Esophagus squamous epithelium (tissue), 5 donors: Measurements from ENCODE around the gene VSTM2L. TPM values are rescaled to one million over a fixed set of nuclear protein-coding genes. Genes with fewer than 3 reads are reported as not detected.

ENCODE experiments used
- DNase-seq: peaks from one replicate; lab custom pipeline; 2025; lab: John Stamatoyannopoulos, UW
- H3K27ac ChIP-seq, 4 donors: fragments of 200-600 bp; sonication (generic); one replicate each; pipeline ENCODE4 v1.5.1; 2016 to 2019; ENCODE audit warnings: mild to moderate bottlenecking in 1 of 4
- H3K27me3 ChIP-seq, 4 donors: fragments of 200-600 bp; sonication (generic); 1 replicate in 3 of 4; 2 replicates in 1 of 4; pipeline versions ENCODE4 v1.5.1 to v1.6.0; 2017 to 2021; ENCODE audit warnings: antibody characterized with exemption in 1 of 4
- H3K36me3 ChIP-seq, 3 donors: fragments of 200-600 bp; sonication (generic); one replicate each; pipeline ENCODE4 v1.5.1; 2016 to 2019
- H3K4me1 ChIP-seq, 3 donors: fragments of 200-600 bp; sonication (generic); one replicate each; pipeline ENCODE4 v1.5.1; 2017 to 2019
- H3K4me3 ChIP-seq, 4 donors: fragments of 200-600 bp; sonication (generic); 1 replicate in 3 of 4; 2 replicates in 1 of 4; pipeline ENCODE4 v1.5.1; 2016 to 2019; ENCODE audit warnings: mild to moderate bottlenecking in 2 of 4, moderate library complexity in 1 of 4
- H3K9me3 ChIP-seq, 3 donors: fragments of 200-600 bp; sonication (generic); one replicate each; pipeline ENCODE4 v1.5.1; 2016 to 2019
- POLR2A ChIP-seq, 4 donors: fragments of 450-650 bp; IDR thresholded peaks; one replicate each; pipeline ENCODE4 v1.6.1; 2017; ENCODE audit warnings: antibody characterized with exemption in 4 of 4, mild to moderate bottlenecking in 4 of 4, moderate library complexity in 3 of 4
- WGBS, 2 donors: methylation state at CpG; one replicate each; pipeline ENCODE4 v1.1.5; 2018; 5-methylcytosine and 5-hydroxymethylcytosine counted together
- intact Hi-C: fragments of 100-400 bp; cut with DNase I; formaldehyde crosslinking; loops from one replicate; pipeline ENCODE4 v1.15.0; 2022
- total RNA-seq, 4 donors: library from RNA; depleted of rRNA; stranded (reverse); fragments of >200 nt; gene quantifications; one replicate each; pipeline ENCODE4 v1.1.0, GENCODE V29; 2016
- TF ChIP-seq, protein P1 (sequence below), 6 experiments: fragments of 450-650 bp in 4 of 6; fragments of 200-600 bp in 2 of 6; sonication (generic) in 2 of 6; IDR thresholded peaks; one replicate each; pipeline ENCODE4 v1.5.1; 2016 to 2019; ENCODE audit warnings: antibody characterized with exemption in 6 of 6, mild to moderate bottlenecking in 4 of 6, moderate library complexity in 4 of 6
- donor health status: DM: yes; HTN: yes; CAD: no.

VSTM2L gene
- total RNA-seq, 4 donors from 2014 or later, result 0.38 to 2.6 (median 0.68) TPM

DNA sequence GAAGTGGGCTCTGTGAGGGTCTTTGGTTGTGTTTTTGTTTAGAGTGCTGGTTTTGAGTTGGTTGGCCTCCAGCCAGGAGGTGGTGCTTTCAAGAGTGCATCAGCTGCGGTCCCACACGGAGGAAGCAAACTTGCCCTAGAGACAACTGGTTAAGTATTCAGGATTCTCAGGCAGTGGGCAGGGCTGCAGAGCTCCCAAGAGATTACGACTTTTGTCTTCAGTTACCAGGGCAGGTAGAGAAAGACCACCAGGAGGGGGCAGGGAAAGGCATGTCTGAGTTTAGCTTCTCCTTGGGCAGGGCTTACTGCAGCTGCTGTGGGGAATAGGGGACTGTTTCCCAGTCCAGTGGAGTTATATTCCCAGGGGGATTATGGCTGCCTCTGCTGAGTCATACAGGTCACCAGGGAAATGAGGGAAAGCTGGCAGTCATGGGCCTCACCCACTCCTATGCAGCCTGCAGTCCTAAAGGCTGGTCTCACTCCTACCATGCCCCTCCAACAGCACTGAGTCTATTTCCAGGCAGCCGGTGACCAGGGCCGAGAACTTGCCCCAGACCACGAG lies 66.0 kb downstream of the VSTM2L start:
- TF ChIP-seq, protein P1, sequence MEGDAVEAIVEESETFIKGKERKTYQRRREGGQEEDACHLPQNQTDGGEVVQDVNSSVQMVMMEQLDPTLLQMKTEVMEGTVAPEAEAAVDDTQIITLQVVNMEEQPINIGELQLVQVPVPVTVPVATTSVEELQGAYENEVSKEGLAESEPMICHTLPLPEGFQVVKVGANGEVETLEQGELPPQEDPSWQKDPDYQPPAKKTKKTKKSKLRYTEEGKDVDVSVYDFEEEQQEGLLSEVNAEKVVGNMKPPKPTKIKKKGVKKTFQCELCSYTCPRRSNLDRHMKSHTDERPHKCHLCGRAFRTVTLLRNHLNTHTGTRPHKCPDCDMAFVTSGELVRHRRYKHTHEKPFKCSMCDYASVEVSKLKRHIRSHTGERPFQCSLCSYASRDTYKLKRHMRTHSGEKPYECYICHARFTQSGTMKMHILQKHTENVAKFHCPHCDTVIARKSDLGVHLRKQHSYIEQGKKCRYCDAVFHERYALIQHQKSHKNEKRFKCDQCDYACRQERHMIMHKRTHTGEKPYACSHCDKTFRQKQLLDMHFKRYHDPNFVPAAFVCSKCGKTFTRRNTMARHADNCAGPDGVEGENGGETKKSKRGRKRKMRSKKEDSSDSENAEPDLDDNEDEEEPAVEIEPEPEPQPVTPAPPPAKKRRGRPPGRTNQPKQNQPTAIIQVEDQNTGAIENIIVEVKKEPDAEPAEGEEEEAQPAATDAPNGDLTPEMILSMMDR (IDR thresholded peaks at IDR 0.05), result no peak
- TF ChIP-seq POLR2A (IDR thresholded peaks at IDR 0.05), result no peak
- no peaks in the 10 kb centered on the region for H3K27me3 ChIP-seq
- 79 to 80% methylated on average over 3 to 6 of the region's 6 CpGs for WGBS, 2 donors
- no peak overlapping the region for H3K27ac ChIP-seq
- DNase-seq, result no peak
- H3K36me3 ChIP-seq, result no peaks in the 10 kb centered on the region
- peaks cover 0 to 13% (median 0%) of the 10 kb centered on the region in 3 donors for H3K9me3 ChIP-seq
- intact Hi-C loops, result no loop called here
- H3K4me1 ChIP-seq, result no peaks in the 10 kb centered on the region
- no peak overlapping the region for H3K4me3 ChIP-seq

DNA sequence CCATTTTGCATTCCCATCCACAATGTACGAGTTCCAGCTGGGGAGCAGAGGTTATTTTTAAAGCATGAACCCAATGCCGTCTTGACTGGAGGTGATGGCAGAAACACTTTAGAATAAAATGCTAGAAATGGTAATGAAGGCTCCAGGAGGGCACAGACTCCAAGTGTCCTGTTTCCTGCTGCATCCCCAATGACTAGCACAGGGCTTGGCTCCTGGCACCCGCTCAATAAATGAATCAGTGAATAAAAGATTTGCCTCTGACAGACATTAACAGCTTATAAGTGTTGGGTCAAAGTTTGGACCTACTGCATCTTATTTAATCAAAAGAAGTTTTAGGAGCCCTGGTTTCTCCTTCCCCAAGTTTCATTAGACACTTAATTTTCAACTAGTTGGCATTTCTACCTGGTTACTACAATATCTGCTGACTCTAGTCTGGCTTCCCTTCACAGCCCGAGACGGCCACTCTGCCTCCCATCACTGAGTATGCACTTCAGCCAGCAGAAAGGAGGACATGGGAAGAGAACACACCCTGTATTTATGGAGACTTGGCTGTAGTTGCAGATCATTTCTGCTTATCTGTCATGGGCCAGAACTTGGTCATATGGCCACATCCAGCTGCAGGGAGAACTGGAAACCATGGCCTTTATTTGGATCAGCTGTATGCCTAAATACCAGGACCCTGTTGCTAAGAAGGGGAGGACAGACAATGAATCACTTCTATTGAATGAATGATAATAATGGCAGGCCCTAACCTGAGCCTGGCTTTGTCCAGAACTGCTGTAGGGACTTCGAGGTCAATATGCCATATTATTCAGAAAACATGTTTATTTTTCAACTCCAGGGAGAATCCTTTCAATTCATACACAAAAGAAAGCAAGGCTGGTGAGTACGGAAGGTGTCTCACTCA lies 67.3 kb downstream of the VSTM2L start:
- peaks cover 0 to 13% (median 0%) of the 10 kb centered on the region in 3 donors for H3K9me3 ChIP-seq
- TF ChIP-seq, protein P1 (IDR thresholded peaks at IDR 0.05), result no peak
- TF ChIP-seq POLR2A (IDR thresholded peaks at IDR 0.05), result no peak
- no peak overlapping the region for H3K4me3 ChIP-seq
- no peaks in the 10 kb centered on the region for H3K36me3 ChIP-seq
- H3K27me3 ChIP-seq, result no peaks in the 10 kb centered on the region
- no peak overlapping the region for H3K27ac ChIP-seq
- no peaks in the 10 kb centered on the region for H3K4me1 ChIP-seq
- 54 to 68% methylated on average over 7 of the region's 7 CpGs for WGBS, 2 donors
- intact Hi-C loops, result no loop called here
- DNase-seq, result no peak

DNA sequence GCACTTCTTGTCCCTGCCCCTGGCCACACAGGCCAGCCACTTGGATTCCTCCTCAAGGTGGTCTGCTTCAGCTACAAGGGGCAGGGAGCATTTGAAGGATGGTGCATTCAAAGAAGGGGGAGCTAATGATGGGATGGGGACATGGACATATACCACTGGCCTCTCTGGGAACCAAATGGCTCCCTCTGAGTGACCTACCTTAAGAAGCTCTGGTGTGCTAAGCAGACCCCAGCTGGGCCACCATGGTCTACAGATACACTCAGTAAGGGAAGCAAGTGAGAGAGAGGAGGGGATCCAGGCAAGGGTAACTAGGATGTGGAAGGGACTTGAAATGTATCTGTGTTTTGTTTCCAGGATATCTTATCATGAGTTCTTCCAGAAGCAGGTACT lies 67.9 kb downstream of the VSTM2L start:
- Histone ChIP-seq H3K36me3 (no peaks in the 10 kb centered on the region), H3K27me3 (no peaks in the 10 kb centered on the region), H3K4me3 (no peak overlapping the region), H3K9me3 (peaks cover 0 to 13% (median 0%) of the 10 kb centered on the region in 3 donors), H3K4me1 (no peaks in the 10 kb centered on the region), H3K27ac (no peak overlapping the region)
- no peak for TF ChIP-seq POLR2A (IDR thresholded peaks at IDR 0.05)
- TF ChIP-seq, protein P1 (IDR thresholded peaks at IDR 0.05), result no peak
- no peak for DNase-seq
- intact Hi-C loops, result no loop called here

DNA sequence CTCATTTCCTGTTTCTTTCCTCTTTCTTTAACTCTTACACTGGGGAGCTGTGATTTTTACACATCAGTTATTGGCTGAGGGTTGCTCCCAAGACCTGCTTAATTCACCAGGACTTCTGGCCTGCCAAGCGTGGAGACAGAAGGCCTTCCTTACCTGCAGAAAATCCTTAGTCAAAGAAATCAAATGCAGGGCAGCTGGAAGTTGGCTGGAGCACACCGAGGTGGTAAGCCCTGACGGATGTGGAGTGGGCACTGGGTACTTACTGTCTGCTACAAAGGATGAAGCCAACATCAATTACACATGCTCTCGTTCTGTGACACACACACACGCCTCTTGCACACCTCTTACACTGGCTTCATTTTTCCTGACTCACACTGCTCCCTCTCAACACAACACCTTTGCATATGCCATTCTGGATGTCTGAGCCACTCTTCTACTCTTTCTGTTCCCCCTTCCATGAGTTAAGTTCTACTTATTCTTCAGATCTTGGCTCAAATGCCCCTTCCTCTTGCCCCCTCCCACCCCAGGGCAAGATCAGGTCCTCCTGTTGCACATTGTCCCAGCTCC lies 68.7 kb downstream of the VSTM2L start:
- intact Hi-C loops, result no loop called here
- 83 to 92% methylated on average over 4 to 5 of the region's 5 CpGs for WGBS, 2 donors
- DNase-seq, result no peak

More for the DNA sequence above, 68.7 kb downstream of the VSTM2L start:
- no peaks in the 10 kb centered on the region for H3K4me1 ChIP-seq
- no peaks in the 10 kb centered on the region for H3K27me3 ChIP-seq
- no peaks in the 10 kb centered on the region for H3K36me3 ChIP-seq
- H3K9me3 ChIP-seq, result peaks cover 0 to 13% (median 0%) of the 10 kb centered on the region in 3 donors
- no peak overlapping the region for H3K4me3 ChIP-seq
- H3K27ac ChIP-seq, result no peak overlapping the region
- TF ChIP-seq, protein P1 (IDR thresholded peaks at IDR 0.05), result no peak
- TF ChIP-seq POLR2A (IDR thresholded peaks at IDR 0.05), result no peak
